ENCODE measurements around the gene FAM20A.

The FAM20A gene

GRCh38 chr17:68565661-68566441, 35.3 kb downstream of the FAM20A start:
- no peak for DNase-seq (ENCODE audit: low read depth in 2 of 2)

GRCh38 chr17:68564415-68565111, 36.6 kb downstream of the FAM20A start:
- no peak for DNase-seq (ENCODE audit: low read depth in 2 of 2)

- no peak for DNase-seq (ENCODE audit: low read depth in 2 of 2)
These were observed 38.4 kb downstream of the FAM20A start for GRCh38 chr17:68562736-68563135.

GRCh38 chr17:68560966-68561720, 40.0 kb downstream of the FAM20A start:
- DNase-seq (ENCODE audit: low read depth in 2 of 2), result no peak

- DNase-seq (ENCODE audit: low read depth in 2 of 2), result no peak
These were observed 41.9 kb downstream of the FAM20A start for GRCh38 chr17:68559316-68559715.

GRCh38 chr17:68556551-68556950, 44.6 kb downstream of the FAM20A start:
- no peak for DNase-seq (ENCODE audit: low read depth in 2 of 2)

- DNase-seq (ENCODE audit: low read depth in 2 of 2), result no peak
These were observed 56.9 kb downstream of the FAM20A start for GRCh38 chr17:68544111-68544915.

GRCh38 chr17:68542698-68543463, 58.3 kb downstream of the FAM20A start:
- no peak for DNase-seq (ENCODE audit: low read depth in 2 of 2)

GRCh38 chr17:68541816-68542215, 59.4 kb downstream of the FAM20A start:
- DNase-seq (ENCODE audit: low read depth in 2 of 2), result no peak

- DNase-seq (ENCODE audit: low read depth in 2 of 2), result no peak
These were observed 60.2 kb downstream of the FAM20A start for GRCh38 chr17:68540981-68541380.

- no peak for DNase-seq (ENCODE audit: low read depth in 2 of 2)
These were observed 61.4 kb downstream of the FAM20A start for GRCh38 chr17:68539548-68540467.

- DNase-seq (ENCODE audit: low read depth in 2 of 2), result no peak
These were observed 65.2 kb downstream of the FAM20A start for GRCh38 chr17:68535922-68536321.

- DNase-seq (ENCODE audit: low read depth in 2 of 2), result no peak
These were observed 66.5 kb downstream of the FAM20A start for GRCh38 chr17:68534695-68535088.

- no peak for DNase-seq (ENCODE audit: low read depth in 2 of 2)
These were observed 67.1 kb downstream of the FAM20A start for GRCh38 chr17:68533887-68534694.

- DNase-seq (ENCODE audit: low read depth in 2 of 2), result no peak
These were observed 68.3 kb downstream of the FAM20A start for GRCh38 chr17:68532826-68533225.

GRCh38 chr17:68531252-68531651, 69.9 kb downstream of the FAM20A start:
- no peak for DNase-seq (ENCODE audit: low read depth in 2 of 2)

- no peak for DNase-seq (ENCODE audit: low read depth in 2 of 2)
These were observed 73.9 kb downstream of the FAM20A start for GRCh38 chr17:68527314-68527713.

- DNase-seq (ENCODE audit: low read depth in 2 of 2), result no peak
These were observed 74.6 kb downstream of the FAM20A start for GRCh38 chr17:68526548-68526947.

- no peak for DNase-seq (ENCODE audit: low read depth in 2 of 2)
These were observed 78.9 kb downstream of the FAM20A start for GRCh38 chr17:68522266-68522665.
